ENCODE measurements around the gene SPON1.
"Not testable (repeated sequence)": the region's sequence is repeated elsewhere in the genome, so short reads cannot be mapped to it uniquely, and the experiment has no call there.

Gene SPON1

DNA sequence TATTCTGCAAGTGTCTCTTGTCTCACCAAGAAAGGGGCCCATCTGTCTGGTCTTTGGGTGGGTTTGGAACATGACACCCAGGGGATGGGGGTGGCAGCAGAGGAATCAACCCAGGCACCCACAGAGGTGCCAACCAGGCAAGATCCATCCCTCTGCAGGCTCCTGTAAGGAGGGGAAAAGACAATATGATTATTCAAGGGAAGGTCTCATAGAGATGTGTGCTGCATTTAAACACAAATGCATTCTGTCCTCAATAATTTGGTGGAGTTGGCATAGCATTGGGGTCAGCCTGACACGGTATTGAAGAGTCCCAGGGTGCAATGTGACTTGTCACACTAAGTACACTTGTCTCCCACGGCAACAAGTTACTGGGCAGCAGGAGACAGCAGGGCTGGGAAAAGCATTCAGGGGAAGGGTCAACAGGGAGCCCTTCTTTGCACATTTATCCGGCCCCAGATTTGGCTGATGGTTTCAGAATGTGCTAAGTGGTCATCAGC is 33.1 kb upstream of the SPON1 start:
- no peak overlapping the region for H3K9ac ChIP-seq (ENCODE audit: low read length)
- no peaks in the 10 kb centered on the region for H3K9me2 ChIP-seq (ENCODE audit: low read depth, low read length)
- no peaks in the 10 kb centered on the region for H3K27me3 ChIP-seq (ENCODE audit: insufficient read depth, low read length)
- no peaks in the 10 kb centered on the region for H3K79me2 ChIP-seq (ENCODE audit: insufficient read depth, low read length)
- no peak overlapping the region for H3K27ac ChIP-seq (ENCODE audit: low read depth, low read length, poor library complexity, severe bottlenecking)
- H3K9me3 ChIP-seq (ENCODE audit: low read length): no peaks in the 10 kb centered on the region
- H3K4me3 ChIP-seq (ENCODE audit: low read depth, low read length, poor library complexity, severe bottlenecking): no peak overlapping the region
- TF ChIP-seq, protein P1, sequence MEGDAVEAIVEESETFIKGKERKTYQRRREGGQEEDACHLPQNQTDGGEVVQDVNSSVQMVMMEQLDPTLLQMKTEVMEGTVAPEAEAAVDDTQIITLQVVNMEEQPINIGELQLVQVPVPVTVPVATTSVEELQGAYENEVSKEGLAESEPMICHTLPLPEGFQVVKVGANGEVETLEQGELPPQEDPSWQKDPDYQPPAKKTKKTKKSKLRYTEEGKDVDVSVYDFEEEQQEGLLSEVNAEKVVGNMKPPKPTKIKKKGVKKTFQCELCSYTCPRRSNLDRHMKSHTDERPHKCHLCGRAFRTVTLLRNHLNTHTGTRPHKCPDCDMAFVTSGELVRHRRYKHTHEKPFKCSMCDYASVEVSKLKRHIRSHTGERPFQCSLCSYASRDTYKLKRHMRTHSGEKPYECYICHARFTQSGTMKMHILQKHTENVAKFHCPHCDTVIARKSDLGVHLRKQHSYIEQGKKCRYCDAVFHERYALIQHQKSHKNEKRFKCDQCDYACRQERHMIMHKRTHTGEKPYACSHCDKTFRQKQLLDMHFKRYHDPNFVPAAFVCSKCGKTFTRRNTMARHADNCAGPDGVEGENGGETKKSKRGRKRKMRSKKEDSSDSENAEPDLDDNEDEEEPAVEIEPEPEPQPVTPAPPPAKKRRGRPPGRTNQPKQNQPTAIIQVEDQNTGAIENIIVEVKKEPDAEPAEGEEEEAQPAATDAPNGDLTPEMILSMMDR (IDR thresholded peaks at IDR 0.05; ENCODE audit: low read length): no peak
- H3F3A ChIP-seq (ENCODE audit: insufficient read depth, low read length): no peaks in the 10 kb centered on the region
- no peak overlapping the region for H3K4me2 ChIP-seq (ENCODE audit: low read length)
- no peak overlapping the region for H2AFZ ChIP-seq (ENCODE audit: low read length)
- H3K4me1 ChIP-seq (ENCODE audit: insufficient read depth, low read length, severe bottlenecking): no peaks in the 10 kb centered on the region
- no peaks in the 10 kb centered on the region for H4K20me1 ChIP-seq (ENCODE audit: insufficient read depth, low read length)
- H3K36me3 ChIP-seq (ENCODE audit: insufficient read depth, low read length): no peaks in the 10 kb centered on the region

DNA sequence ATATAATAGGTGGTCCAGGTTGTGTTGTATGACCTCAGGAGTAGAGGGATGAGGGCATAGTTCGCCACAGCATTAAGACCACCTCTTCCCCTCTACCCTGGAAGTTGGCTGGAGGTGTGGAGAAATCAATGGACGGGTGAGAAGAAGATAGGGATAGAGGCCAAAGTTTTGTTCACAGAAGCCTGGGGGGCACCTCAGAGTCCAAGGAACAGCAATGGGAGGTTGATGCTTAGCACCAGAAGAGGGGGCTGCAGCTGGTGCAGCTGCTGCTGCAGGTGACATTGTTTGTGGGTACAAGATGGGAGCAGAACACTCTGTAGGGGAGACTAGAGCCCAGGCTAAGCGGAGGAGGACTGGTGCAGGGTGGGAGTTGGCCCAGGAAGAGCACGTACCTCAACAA is 31.2 kb upstream of the SPON1 start:
- TF ChIP-seq EZH2 (IDR thresholded peaks at IDR 0.05; ENCODE audit: borderline replicate concordance, low read length): no peak
- TF ChIP-seq, protein P1 (IDR thresholded peaks at IDR 0.05; ENCODE audit: low read length): no peak
- Histone ChIP-seq H3K4me3 (ENCODE audit: low read depth, low read length, poor library complexity, severe bottlenecking) (no peak overlapping the region), H3K9me3 (ENCODE audit: low read length) (no peaks in the 10 kb centered on the region), H3K4me2 (ENCODE audit: low read length) (no peak overlapping the region), H2AFZ (ENCODE audit: low read length) (no peak overlapping the region), H3K4me1 (ENCODE audit: insufficient read depth, low read length, severe bottlenecking) (no peaks in the 10 kb centered on the region), H3K9ac (ENCODE audit: low read length) (no peak overlapping the region), H3K27ac (ENCODE audit: low read depth, low read length, poor library complexity, severe bottlenecking) (no peak overlapping the region), H3K27me3 (ENCODE audit: insufficient read depth, low read length) (no peaks in the 10 kb centered on the region), H4K20me1 (ENCODE audit: insufficient read depth, low read length) (no peaks in the 10 kb centered on the region), H3K36me3 (ENCODE audit: insufficient read depth, low read length) (no peaks in the 10 kb centered on the region), H3K9me2 (ENCODE audit: low read depth, low read length) (no peaks in the 10 kb centered on the region), H3F3A (ENCODE audit: insufficient read depth, low read length) (no peaks in the 10 kb centered on the region), H3K79me2 (ENCODE audit: insufficient read depth, low read length) (no peaks in the 10 kb centered on the region)

DNA sequence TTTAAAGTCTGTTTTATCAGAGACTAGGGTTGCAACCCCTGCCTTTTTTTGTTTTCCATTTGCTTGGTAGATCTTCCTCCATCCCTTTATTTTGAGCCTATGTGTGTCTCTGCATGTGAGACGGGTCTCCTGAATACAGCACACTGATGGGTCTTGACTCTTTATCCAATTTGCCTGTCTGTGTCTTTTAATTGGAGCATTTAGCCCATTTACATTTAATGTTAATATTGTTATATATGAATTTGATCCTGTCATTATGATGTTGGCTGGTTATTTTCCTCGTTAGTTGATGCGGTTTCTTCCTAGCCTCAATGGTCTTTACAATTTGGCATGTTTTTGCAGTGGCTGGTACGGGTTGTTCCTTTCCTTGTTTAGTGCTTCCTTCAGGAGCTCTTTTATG is 25.4 kb upstream of the SPON1 start:
- not testable (repeated sequence) for H3K9me2 ChIP-seq (ENCODE audit: low read depth, low read length); H3K36me3 ChIP-seq (ENCODE audit: insufficient read depth, low read length); H3K27ac ChIP-seq (ENCODE audit: low read depth, low read length, poor library complexity, severe bottlenecking); H3K4me3 ChIP-seq (ENCODE audit: low read depth, low read length, poor library complexity, severe bottlenecking); H3K4me1 ChIP-seq (ENCODE audit: insufficient read depth, low read length, severe bottlenecking); H2AFZ ChIP-seq (ENCODE audit: low read length); H3K79me2 ChIP-seq (ENCODE audit: insufficient read depth, low read length); H3F3A ChIP-seq (ENCODE audit: insufficient read depth, low read length); H3K27me3 ChIP-seq (ENCODE audit: insufficient read depth, low read length); H3K9ac ChIP-seq (ENCODE audit: low read length); H3K9me3 ChIP-seq (ENCODE audit: low read length); H4K20me1 ChIP-seq (ENCODE audit: insufficient read depth, low read length); H3K4me2 ChIP-seq (ENCODE audit: low read length)

DNA sequence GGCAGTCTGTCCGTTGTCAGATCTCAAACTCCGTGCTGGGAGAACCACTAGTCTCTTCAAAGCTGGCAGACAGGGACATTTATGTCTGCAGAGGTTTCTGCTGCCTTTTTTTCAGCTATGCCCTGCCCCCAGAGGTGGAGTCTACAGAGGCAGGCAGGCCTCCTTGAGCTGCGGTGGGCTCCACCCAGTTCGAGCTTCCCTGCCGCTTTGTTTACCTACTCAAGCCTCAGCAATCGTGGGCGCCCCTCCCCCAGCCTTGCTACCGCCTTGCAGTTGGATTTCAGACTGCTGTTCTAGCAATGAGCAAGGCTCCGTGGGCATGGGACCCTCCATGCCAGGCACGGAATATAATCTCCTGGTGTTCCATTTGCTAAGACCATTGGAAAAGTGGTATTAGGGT is 23.7 kb upstream of the SPON1 start:
- not testable (repeated sequence) for H2AFZ ChIP-seq (ENCODE audit: low read length); H4K20me1 ChIP-seq (ENCODE audit: insufficient read depth, low read length); H3K4me2 ChIP-seq (ENCODE audit: low read length); H3K4me1 ChIP-seq (ENCODE audit: insufficient read depth, low read length, severe bottlenecking); H3K4me3 ChIP-seq (ENCODE audit: low read depth, low read length, poor library complexity, severe bottlenecking); H3K79me2 ChIP-seq (ENCODE audit: insufficient read depth, low read length); H3K27ac ChIP-seq (ENCODE audit: low read depth, low read length, poor library complexity, severe bottlenecking); H3K9me2 ChIP-seq (ENCODE audit: low read depth, low read length); H3F3A ChIP-seq (ENCODE audit: insufficient read depth, low read length); H3K9ac ChIP-seq (ENCODE audit: low read length); H3K9me3 ChIP-seq (ENCODE audit: low read length); H3K36me3 ChIP-seq (ENCODE audit: insufficient read depth, low read length); H3K27me3 ChIP-seq (ENCODE audit: insufficient read depth, low read length)

Measured in OCI-LY1 (cell line).